Measurements from ENCODE around the gene FOXD2. TPM values are rescaled to one million over a fixed set of nuclear protein-coding genes. Genes with fewer than 3 reads are reported as not detected.

The FOXD2 gene
- total RNA-seq, 1 experiment from 2014 or later: 0.17 TPM

GRCh38 chr1:47390843-47391242, 47.0 kb upstream of the FOXD2 start:
- intact Hi-C loops (cut with micrococcal nuclease; ENCODE audit: unreplicated experiment): no loop called here
- Histone ChIP-seq H3K9me3 (ENCODE audit: low read depth, low read length, poor library complexity, severe bottlenecking) (no peaks in the 10 kb centered on the region), H3K27ac (ENCODE audit: low read depth, low read length, poor library complexity, severe bottlenecking) (no peak overlapping the region), H3K36me3 (ENCODE audit: insufficient read depth, low read length, poor library complexity, severe bottlenecking) (no peaks in the 10 kb centered on the region), H3K27me3 (replicated peaks; ENCODE audit: insufficient read depth, low read depth, low read length, poor library complexity) (peaks cover 18% of the 10 kb centered on the region), H3K4me1 (ENCODE audit: insufficient read depth, low read length, poor library complexity, severe bottlenecking) (no peaks in the 10 kb centered on the region), H3K4me3 (ENCODE audit: low read depth, low read length, poor library complexity, severe bottlenecking) (no peak overlapping the region)
- no peak for TF ChIP-seq EZH2 (IDR thresholded peaks at IDR 0.05; ENCODE audit: borderline replicate concordance, low read depth, low read length, poor library complexity, severe bottlenecking)
- TF ChIP-seq, protein P1, sequence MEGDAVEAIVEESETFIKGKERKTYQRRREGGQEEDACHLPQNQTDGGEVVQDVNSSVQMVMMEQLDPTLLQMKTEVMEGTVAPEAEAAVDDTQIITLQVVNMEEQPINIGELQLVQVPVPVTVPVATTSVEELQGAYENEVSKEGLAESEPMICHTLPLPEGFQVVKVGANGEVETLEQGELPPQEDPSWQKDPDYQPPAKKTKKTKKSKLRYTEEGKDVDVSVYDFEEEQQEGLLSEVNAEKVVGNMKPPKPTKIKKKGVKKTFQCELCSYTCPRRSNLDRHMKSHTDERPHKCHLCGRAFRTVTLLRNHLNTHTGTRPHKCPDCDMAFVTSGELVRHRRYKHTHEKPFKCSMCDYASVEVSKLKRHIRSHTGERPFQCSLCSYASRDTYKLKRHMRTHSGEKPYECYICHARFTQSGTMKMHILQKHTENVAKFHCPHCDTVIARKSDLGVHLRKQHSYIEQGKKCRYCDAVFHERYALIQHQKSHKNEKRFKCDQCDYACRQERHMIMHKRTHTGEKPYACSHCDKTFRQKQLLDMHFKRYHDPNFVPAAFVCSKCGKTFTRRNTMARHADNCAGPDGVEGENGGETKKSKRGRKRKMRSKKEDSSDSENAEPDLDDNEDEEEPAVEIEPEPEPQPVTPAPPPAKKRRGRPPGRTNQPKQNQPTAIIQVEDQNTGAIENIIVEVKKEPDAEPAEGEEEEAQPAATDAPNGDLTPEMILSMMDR (conservative IDR thresholded peaks at IDR 0.05; ENCODE audit: low read depth, low read length): no peak
- BruUV-seq (replicated peaks): no TSS peak
- POLR2A ChIA-PET (ENCODE audit: low non-redundant PET): no interaction called here
- no peak for DNase-seq (ENCODE audit: low spot score)
- CTCF ChIA-PET: interaction anchor here (0.7 kb wide), 1 partner anchor 45 kb away, joined by 3 read pairs; no protein-coding TSS in a partner anchor

- Histone ChIP-seq H3K27ac (ENCODE audit: low read depth, low read length, poor library complexity, severe bottlenecking) (no peak overlapping the region), H3K36me3 (ENCODE audit: insufficient read depth, low read length, poor library complexity, severe bottlenecking) (no peaks in the 10 kb centered on the region), H3K4me3 (ENCODE audit: low read depth, low read length, poor library complexity, severe bottlenecking) (no peak overlapping the region), H3K9me3 (ENCODE audit: low read depth, low read length, poor library complexity, severe bottlenecking) (no peaks in the 10 kb centered on the region), H3K27me3 (replicated peaks; ENCODE audit: insufficient read depth, low read depth, low read length, poor library complexity) (peaks cover 18% of the 10 kb centered on the region), H3K4me1 (ENCODE audit: insufficient read depth, low read length, poor library complexity, severe bottlenecking) (no peaks in the 10 kb centered on the region)
- ChIA-PET POLR2A (ENCODE audit: low non-redundant PET) (no interaction called here), CTCF (no interaction called here)
- no peak for DNase-seq (ENCODE audit: low spot score)
- no TSS peak for BruUV-seq (replicated peaks)
- intact Hi-C loops (cut with micrococcal nuclease; ENCODE audit: unreplicated experiment): no loop called here
- no peak for TF ChIP-seq EZH2 (IDR thresholded peaks at IDR 0.05; ENCODE audit: borderline replicate concordance, low read depth, low read length, poor library complexity, severe bottlenecking)
- TF ChIP-seq, protein P1 (conservative IDR thresholded peaks at IDR 0.05; ENCODE audit: low read depth, low read length): no peak
Measured at GRCh38 chr1:47393141-47393540, 44.7 kb upstream of the FOXD2 start.

DNA sequence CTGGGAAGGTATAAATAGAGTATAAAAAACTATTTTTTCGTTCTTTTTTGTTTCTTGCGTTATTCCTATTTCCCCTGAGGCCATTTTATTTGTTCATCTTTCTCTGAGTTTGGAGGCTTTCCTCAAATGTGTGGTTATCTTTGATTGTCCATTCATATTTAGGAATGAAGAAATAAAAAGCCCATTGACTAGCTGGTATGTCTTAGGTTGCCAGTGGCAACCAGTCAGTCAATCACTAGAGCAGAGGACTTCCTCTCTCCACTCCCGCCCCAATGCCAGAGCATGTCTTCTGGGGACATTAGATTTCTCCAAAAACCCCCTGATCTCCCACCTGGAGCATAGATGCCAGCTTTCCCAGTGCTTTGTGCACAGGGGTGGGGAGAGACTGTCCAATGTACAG, 42.4 kb upstream of the FOXD2 start:
- ChIA-PET POLR2A (ENCODE audit: low non-redundant PET) (no interaction called here), CTCF (no interaction called here)
- TF ChIP-seq, protein P1 (conservative IDR thresholded peaks at IDR 0.05; ENCODE audit: low read depth, low read length): no peak
- TF ChIP-seq EZH2 (IDR thresholded peaks at IDR 0.05; ENCODE audit: borderline replicate concordance, low read depth, low read length, poor library complexity, severe bottlenecking): no peak
- Histone ChIP-seq H3K27me3 (replicated peaks; ENCODE audit: insufficient read depth, low read depth, low read length, poor library complexity) (peaks cover 23% of the 10 kb centered on the region), H3K9me3 (ENCODE audit: low read depth, low read length, poor library complexity, severe bottlenecking) (no peaks in the 10 kb centered on the region), H3K36me3 (ENCODE audit: insufficient read depth, low read length, poor library complexity, severe bottlenecking) (no peaks in the 10 kb centered on the region), H3K4me3 (ENCODE audit: low read depth, low read length, poor library complexity, severe bottlenecking) (no peak overlapping the region), H3K4me1 (ENCODE audit: insufficient read depth, low read length, poor library complexity, severe bottlenecking) (no peaks in the 10 kb centered on the region), H3K27ac (ENCODE audit: low read depth, low read length, poor library complexity, severe bottlenecking) (no peak overlapping the region)
- BruUV-seq (replicated peaks): no TSS peak
- no peak for DNase-seq (ENCODE audit: low spot score)
- intact Hi-C loops (cut with micrococcal nuclease; ENCODE audit: unreplicated experiment): no loop called here
